Measurements from ENCODE around the gene SPIN3. TPM values are rescaled to one million over a fixed set of nuclear protein-coding genes. Genes with fewer than 3 reads are reported as not detected.
A peak's percentile ranks its signal among the peaks of the same experiment; 100 is the strongest.
"Not testable (repeated sequence)": the region's sequence is repeated elsewhere in the genome, so short reads cannot be mapped to it uniquely, and the experiment has no call there.

Gene SPIN3
- 6.1 TPM for total RNA-seq
- long read RNA-seq, full-length matches to known transcripts, result 5 of 7 reads
- long read RNA-seq, partial matches to known transcripts, result 1 of 7 reads
- long read RNA-seq, other reads (novel, unspliced or antisense), result 1 of 7 reads

DNA sequence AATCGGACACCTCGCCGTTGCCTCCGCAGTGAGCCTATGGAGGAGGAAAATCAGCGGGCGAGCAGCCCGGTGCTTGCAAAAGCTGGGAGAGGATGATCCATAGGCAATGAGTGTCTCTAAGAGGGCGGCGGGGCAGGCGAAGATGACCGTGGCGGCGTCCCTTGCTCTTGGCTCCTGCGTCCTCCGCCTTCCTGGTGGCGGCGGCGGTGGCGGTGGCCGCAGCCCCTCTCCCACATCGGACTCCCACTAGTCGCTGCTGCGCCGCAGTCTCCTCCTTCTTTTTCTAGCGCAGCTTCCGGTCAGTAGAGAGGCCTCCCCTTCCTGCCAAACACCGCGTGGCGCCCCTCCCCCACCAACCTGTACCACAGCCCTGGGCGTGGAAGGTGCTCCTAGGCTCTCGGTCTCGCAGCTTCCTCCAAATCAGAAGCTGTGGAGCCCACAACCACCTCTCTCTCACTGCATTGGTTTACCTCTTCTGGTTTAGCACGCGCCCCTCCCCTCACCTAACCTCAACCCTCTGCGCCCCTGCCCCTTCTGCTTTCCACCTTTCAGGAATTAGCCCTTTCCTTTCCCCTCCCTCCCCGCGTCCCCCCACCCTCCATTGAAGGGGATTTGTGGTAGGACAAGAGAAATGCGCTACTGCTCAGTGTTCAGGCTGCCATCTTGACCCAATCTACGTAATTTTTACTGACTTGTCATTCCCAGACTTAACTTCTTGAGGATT, at the start of gene SPIN3:
Gene SPIN3 (minus strand): TSS at position 271 of the 724 bp plus-strand sequence. CDS start 594 bp downstream, outside the sequence.
- DNase-seq (ENCODE audit: low spot score), result peak; percentile 86
- intact Hi-C loops (cut with DNase I), result no loop called here

DNA sequence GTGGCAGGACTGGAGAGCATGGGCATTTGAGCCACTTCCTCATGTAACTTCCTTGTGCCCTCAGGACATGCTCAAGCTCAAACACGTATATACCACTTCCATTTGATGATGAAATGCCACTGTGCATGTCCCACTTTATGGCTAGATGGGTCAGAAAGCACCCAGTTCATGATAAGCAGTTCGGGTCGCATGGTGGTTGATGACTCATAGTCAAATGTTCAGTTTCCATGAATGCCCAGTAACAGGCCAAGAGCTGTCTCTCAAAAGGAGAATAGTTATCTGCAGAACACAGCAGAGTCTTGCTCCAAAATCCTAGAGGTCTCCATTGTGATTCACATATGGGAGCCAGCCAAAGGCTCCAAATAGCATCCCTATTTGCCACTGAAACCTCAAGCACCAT, 48.9 kb upstream of the SPIN3 start:
- no peak for DNase-seq (ENCODE audit: low spot score)
- intact Hi-C loops (cut with DNase I), result no loop called here

DNA sequence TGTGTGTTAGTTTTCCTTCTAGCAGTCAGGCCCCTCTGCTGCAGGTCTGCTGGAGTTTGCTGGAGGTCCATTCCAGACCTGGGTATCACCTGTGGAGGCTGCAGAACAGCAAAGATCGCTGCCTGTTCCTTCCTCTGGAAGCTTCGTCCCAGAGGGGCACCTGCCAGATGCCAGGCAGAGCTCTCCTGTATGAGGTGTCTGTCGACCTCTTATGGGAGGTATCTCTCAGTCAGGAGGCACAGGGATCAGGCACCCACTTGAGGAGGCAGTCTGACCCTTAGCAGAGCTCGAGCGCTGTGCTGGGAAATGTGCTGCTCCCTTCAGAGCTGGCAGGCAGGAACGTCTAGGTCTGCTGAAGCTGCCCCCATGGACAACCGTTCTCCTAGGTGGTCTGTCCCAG, 41.9 kb upstream of the SPIN3 start:
- intact Hi-C loops (cut with DNase I); DNase-seq (ENCODE audit: low spot score): not testable (repeated sequence)

- no peak for DNase-seq (ENCODE audit: low spot score)
- intact Hi-C loops (cut with DNase I), result no loop called here
These were observed 718 bp downstream of the SPIN3 start for GRCh38 chrX:56994375-56995270.

DNA sequence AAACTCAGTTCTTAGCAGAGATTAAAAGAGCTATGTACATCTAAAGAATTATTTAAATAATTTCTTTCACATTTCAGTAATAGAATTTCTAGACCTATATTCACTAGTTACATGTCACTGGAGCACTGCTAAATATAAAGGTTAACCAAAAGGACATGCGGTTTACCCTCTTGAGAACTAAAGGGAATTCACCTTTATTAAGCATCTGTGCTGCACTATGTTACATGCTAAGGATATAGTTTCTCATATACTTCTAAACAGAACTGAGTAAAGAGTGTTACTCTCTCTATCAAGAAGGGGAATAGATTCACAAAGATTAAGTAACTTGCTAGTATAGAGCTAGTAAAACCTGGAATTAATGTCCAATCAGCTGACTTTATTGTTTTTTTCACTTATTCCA, 7.6 kb downstream of the SPIN3 start:
- no peak for DNase-seq (ENCODE audit: low spot score)

DNA sequence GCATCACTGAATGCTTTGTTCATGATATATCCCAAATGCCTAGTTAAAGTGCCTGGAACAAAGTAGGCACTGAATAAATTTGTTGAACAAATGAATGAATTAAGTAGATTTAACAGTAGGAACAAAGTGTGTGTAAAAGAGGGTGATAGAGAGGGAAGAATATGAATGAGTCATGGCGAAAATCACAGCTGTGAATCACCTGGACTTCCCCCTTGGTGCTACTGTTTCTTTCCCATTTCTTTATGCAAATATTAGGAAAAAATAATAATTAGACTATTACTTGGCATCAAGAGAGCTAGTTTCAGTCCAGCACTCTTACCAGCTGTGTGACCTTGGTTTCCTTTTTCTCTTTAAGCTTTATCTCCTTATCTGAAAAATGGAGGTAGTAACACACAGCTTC, 9.2 kb downstream of the SPIN3 start:
- no peak for DNase-seq (ENCODE audit: low spot score)
- intact Hi-C loops (cut with DNase I), result no loop called here

More for the DNA sequence above, 7.6 kb downstream of the SPIN3 start:
- intact Hi-C loops (cut with DNase I), result no loop called here

GRCh38 chrX:56978172-56978571, 17.2 kb downstream of the SPIN3 start:
- DNase-seq (ENCODE audit: low spot score), result no peak
- intact Hi-C loops (cut with DNase I), result loop anchor here (5.0 to 10.0 kb wide), 3 partner anchors 173 to 236 kb away; no protein-coding TSS in a partner anchor

- no peak for DNase-seq (ENCODE audit: low spot score)
- intact Hi-C loops (cut with DNase I), result loop anchor here (5.0 to 10.0 kb wide), 3 partner anchors 171 to 233 kb away; no protein-coding TSS in a partner anchor
These were observed 19.7 kb downstream of the SPIN3 start for GRCh38 chrX:56975611-56976010.

- intact Hi-C loops (cut with DNase I), result loop anchor here (10.0 kb wide), 2 partner anchors 170 to 210 kb away; no protein-coding TSS in a partner anchor
- DNase-seq (ENCODE audit: low spot score), result no peak
These were observed 20.9 kb downstream of the SPIN3 start for GRCh38 chrX:56974408-56974807.

GRCh38 chrX:56969559-56969958, 25.8 kb downstream of the SPIN3 start:
- intact Hi-C loops (cut with DNase I), result no loop called here
- no peak for DNase-seq (ENCODE audit: low spot score)

DNA sequence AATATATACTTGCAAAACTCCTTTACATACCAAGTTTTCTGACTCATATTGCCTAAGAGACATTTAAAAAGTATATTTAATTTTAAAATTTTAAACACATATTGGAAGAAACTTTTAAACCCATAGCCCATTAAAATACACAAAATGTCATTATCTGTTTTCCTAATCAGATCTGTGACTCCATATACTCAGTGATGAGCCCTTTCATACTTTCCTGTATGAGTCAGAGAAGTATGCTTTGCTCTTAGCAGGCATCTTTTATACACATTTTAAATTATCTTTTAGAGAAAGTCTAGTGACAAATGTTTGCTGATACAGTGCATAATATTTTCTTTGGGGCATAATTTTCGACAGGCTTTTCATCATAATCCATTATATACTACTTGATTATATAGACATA, 26.4 kb downstream of the SPIN3 start:
- intact Hi-C loops (cut with DNase I), result no loop called here

GRCh38 chrX:56963377-56963776, 32.0 kb downstream of the SPIN3 start:
- no peak for DNase-seq (ENCODE audit: low spot score)
- intact Hi-C loops (cut with DNase I), result no loop called here

More for the DNA sequence above, 26.4 kb downstream of the SPIN3 start:
- no peak for DNase-seq (ENCODE audit: low spot score)

DNA sequence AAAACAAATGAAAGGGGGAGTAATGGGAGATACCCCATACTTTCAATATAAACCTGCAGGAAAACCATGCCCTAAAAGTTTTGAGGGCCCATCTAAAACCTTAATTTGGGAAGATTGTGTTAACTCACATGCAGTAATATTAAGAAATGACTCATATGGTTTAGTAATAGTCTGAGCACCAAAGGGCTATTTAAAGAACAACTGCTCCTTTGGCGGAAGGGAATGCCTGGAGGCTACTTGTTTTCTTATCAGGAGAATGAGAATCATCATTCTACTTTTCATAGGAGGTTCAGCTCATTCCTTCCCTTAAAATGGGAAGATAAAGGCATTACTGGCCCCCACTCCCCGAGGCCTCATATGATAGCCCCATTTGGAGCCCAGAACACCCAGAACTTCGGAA, 47.6 kb downstream of the SPIN3 start:
- intact Hi-C loops (cut with DNase I), result no loop called here
- DNase-seq (ENCODE audit: low spot score), result no peak

GRCh38 chrX:56946201-56946600, 49.1 kb downstream of the SPIN3 start:
- DNase-seq (ENCODE audit: low spot score); intact Hi-C loops (cut with DNase I): not testable (repeated sequence)

DNA sequence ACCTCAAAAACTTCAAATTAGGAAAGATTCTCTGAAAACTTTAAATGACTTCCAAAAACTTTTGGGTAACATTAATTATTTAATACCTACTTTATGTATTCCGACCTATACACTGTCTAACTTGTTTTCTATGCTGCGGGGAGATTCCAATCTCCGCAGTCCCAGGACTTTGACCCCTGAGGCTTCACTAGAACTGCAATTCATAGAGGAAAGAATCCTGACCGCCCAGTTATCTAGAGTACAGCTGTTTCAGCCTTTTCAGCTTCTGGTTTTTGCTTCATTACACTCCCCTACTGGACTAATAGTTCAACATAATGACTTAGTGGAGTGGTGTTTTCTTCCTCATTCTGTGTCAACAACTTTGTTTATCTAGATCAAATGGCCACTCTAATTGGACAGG, 50.1 kb downstream of the SPIN3 start:
- intact Hi-C loops (cut with DNase I); DNase-seq (ENCODE audit: low spot score): not testable (repeated sequence)

GRCh38 chrX:56943264-56943663, 52.1 kb downstream of the SPIN3 start:
- DNase-seq (ENCODE audit: low spot score), result no peak
- intact Hi-C loops (cut with DNase I), result no loop called here

All from cardiac septum (tissue), 1 donor.